MCF 10A (cell line): ENCODE results near the gene MIPOL1. TPM values are rescaled to one million over a fixed set of nuclear protein-coding genes. Genes with fewer than 3 reads are reported as not detected.

Experiments used
- BruUV-seq: library from RNA; stranded (reverse); fragments of 400-500 nt; replicated peaks from 2 replicates; lab custom pipeline; 2021; lab: Mats Ljungman, UMichigan
- CTCF ChIA-PET: fragments of 300-600 bp; sonication (Branson Sonifier 250); formaldehyde crosslinking; extraction: SDS; loops from one replicate; lab custom pipeline; 2021; ENCODE audit warnings: antibody characterized with exemption, inconsistent platforms; lab: Yijun Ruan, JAX
- POLR2A ChIA-PET: fragments of 300-600, 350-650 bp; sonication (Branson Sonifier 250); formaldehyde crosslinking; extraction: SDS; loops from one replicate; lab custom pipeline; 2020; ENCODE audit warnings: antibody characterized with exemption, inconsistent platforms; lab: Yijun Ruan, JAX
- DNase-seq: peaks from one replicate; pipeline ENCODE4 v3.0.0-alpha.2; 2018; ENCODE audit not compliant: unreplicated experiment
- H3K27ac Mint-ChIP-seq: one replicate; pipeline ENCODE4 v1.8.0; 2022; ENCODE audit warnings: mild to moderate bottlenecking, low read depth, mixed read lengths; ENCODE audit not compliant: unreplicated experiment
- H3K27me3 Mint-ChIP-seq: one replicate; pipeline ENCODE4 v1.8.0; 2022; ENCODE audit warnings: mixed read lengths; ENCODE audit not compliant: insufficient read depth, unreplicated experiment
- H3K36me3 Mint-ChIP-seq: one replicate; pipeline ENCODE4 v1.8.0; 2022; ENCODE audit warnings: mild to moderate bottlenecking, moderate library complexity, mixed read lengths; ENCODE audit not compliant: insufficient read depth, unreplicated experiment
- H3K4me1 Mint-ChIP-seq: one replicate; pipeline ENCODE4 v1.8.0; 2022; ENCODE audit warnings: mixed read lengths; ENCODE audit not compliant: insufficient read depth, unreplicated experiment
- H3K4me3 Mint-ChIP-seq: one replicate; pipeline ENCODE4 v1.8.0; 2022; ENCODE audit warnings: mild to moderate bottlenecking, moderate library complexity, mixed read lengths; ENCODE audit not compliant: unreplicated experiment
- H3K9me3 Mint-ChIP-seq: one replicate; pipeline ENCODE4 v1.8.0; 2022; ENCODE audit warnings: mixed read lengths; ENCODE audit not compliant: unreplicated experiment
- CTCF ChIP-seq: fragments of 200-600 bp; IDR thresholded peaks from one replicate; pipeline ENCODE4 v1.8.0; 2022; ENCODE audit warnings: antibody characterized with exemption, mild to moderate bottlenecking; ENCODE audit not compliant: unreplicated experiment
- intact Hi-C: fragments of 100-400 bp; cut with micrococcal nuclease; formaldehyde crosslinking; loops from 2 replicates; pipeline ENCODE4 v1.14.1; 2022
- total RNA-seq: library from RNA; stranded (reverse); gene quantifications from 2 replicates; pipeline ENCODE4 v1.2.3, GENCODE V29; 2022

Gene MIPOL1
- total RNA-seq, 1 experiment from 2014 or later = 16.3 TPM

DNA sequence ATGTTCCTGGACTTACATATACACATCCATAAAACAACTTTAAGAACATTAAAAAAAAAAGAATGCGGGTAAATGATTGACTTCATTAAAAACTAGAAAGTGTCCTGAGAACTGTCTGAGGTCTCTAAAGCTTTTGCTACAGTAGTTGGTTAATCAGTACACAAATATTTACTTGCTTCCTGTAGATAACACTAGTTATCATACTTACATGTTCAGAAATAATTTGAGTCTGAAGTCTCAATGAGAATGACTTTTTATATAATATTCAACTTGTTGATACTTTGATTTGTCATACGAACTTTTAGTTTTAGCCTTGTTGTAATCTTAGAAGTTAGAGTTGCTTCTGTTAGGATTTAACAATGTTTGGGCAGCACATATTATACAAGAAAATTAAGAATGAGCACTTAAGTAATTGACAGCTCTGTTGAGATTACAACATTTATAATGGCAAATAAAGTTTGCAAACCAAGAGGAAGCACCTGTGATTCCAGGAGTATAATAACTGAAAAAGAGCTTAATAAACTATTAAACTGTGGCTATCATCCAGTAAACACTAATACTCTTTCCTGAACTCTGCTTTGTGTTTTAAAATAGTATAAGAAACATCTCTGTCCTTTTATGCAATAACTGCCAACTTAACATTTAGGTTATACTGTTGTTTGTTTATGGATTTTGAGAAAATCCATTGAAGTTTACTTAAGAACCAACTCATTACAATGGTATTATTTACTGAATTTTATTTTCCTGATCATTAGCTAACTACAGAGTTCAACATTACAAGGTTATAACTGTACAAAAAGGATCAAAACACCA lies 131.7 kb downstream of the MIPOL1 start:
- BruUV-seq = no TSS peak
- Mint-ChIP-seq H3K27me3 (no peaks in the 10 kb centered on the region), H3K36me3 (no peaks in the 10 kb centered on the region), H3K27ac (no peak overlapping the region), H3K4me3 (no peak overlapping the region), H3K4me1 (no peaks in the 10 kb centered on the region), H3K9me3 (peaks cover 8% of the 10 kb centered on the region)
- intact Hi-C loops = no loop called here
- TF ChIP-seq CTCF = no peak
- ChIA-PET POLR2A (no interaction called here), CTCF (interaction anchor here (0.8 kb wide), 1 partner anchor 544 kb away, joined by 3 read pairs; no protein-coding TSS in a partner anchor)
- DNase-seq = no peak

DNA sequence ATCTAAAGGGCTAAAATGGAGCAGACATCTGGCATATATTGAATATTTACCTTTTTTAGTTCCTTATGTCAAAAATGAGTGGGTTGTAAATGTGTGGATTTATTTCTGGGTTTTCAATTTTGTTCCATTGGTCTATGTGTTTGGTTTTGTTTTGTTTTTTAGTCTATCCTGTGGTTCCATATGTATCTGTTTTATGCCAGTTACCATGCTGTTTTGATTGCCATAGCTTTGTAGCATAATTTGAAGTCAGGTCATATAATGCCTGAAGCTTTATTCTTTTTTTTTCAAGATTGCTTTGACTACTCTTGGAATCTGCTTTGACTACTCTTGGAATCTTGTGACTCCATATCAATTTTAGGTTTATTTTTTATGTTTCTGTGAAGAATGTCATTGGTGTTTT lies 133.2 kb downstream of the MIPOL1 start:
- POLR2A ChIA-PET = interaction anchor here (1.1 kb wide), 1 partner anchor 299 kb away, joined by 3 read pairs; no protein-coding TSS in a partner anchor
- H3K36me3 Mint-ChIP-seq = no peaks in the 10 kb centered on the region
- no peak overlapping the region for H3K4me3 Mint-ChIP-seq
- no TSS peak for BruUV-seq
- CTCF ChIA-PET = no interaction called here
- H3K27me3 Mint-ChIP-seq = no peaks in the 10 kb centered on the region
- peaks cover 8% of the 10 kb centered on the region for H3K9me3 Mint-ChIP-seq
- no peak overlapping the region for H3K27ac Mint-ChIP-seq
- DNase-seq = no peak
- no peak for TF ChIP-seq CTCF
- intact Hi-C loops = no loop called here
- H3K4me1 Mint-ChIP-seq = no peaks in the 10 kb centered on the region

DNA sequence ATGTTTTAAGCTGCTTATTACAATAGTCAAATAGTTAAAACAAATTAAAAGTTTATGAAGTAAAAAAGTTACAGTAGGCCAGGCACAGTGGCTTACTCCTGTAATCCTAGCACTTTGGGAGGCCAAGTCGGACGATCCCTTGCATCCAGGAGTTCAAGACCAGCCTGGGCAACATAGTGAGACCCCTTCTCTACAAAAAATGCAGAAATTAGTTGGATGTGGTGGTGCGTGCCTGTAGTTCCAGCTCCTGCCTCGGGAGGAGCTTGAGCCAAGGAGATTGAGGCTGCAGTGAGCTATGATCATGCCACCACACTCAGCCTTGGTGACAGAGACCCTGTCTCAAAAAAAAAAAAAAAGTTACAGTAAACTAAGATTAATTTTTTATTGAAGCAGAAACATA lies 142.6 kb downstream of the MIPOL1 start:
- intact Hi-C loops = no loop called here
- ChIA-PET POLR2A (no interaction called here), CTCF (interaction anchor here (0.6 kb wide), 3 partner anchors 14 to 325 kb away, joined by 3 to 4 read pairs (median 4); no protein-coding TSS in a partner anchor)
- no peaks in the 10 kb centered on the region for H3K4me1 Mint-ChIP-seq
- TF ChIP-seq CTCF = no peak
- H3K27ac Mint-ChIP-seq = no peak overlapping the region
- no peaks in the 10 kb centered on the region for H3K36me3 Mint-ChIP-seq
- H3K9me3 Mint-ChIP-seq = no peaks in the 10 kb centered on the region
- DNase-seq = no peak
- no TSS peak for BruUV-seq
- no peaks in the 10 kb centered on the region for H3K27me3 Mint-ChIP-seq
- H3K4me3 Mint-ChIP-seq = no peak overlapping the region

GRCh38 chr14:37343307-37344094 lies 145.8 kb downstream of the MIPOL1 start:
- no peak for TF ChIP-seq CTCF
- Mint-ChIP-seq H3K27ac (no peak overlapping the region), H3K4me3 (no peak overlapping the region), H3K36me3 (no peaks in the 10 kb centered on the region), H3K4me1 (no peaks in the 10 kb centered on the region), H3K9me3 (no peaks in the 10 kb centered on the region), H3K27me3 (no peaks in the 10 kb centered on the region)
- CTCF ChIA-PET = no interaction called here
- intact Hi-C loops = no loop called here
- POLR2A ChIA-PET = interaction anchor here (1.1 kb wide), 1 partner anchor 250 kb away, joined by 4 read pairs; no protein-coding TSS in a partner anchor
- BruUV-seq = no TSS peak
- no peak for DNase-seq
